ENCODE data around the gene CYP4F22.
A peak's percentile ranks its signal among the peaks of the same experiment; 100 is the strongest.

Gene CYP4F22

DNA sequence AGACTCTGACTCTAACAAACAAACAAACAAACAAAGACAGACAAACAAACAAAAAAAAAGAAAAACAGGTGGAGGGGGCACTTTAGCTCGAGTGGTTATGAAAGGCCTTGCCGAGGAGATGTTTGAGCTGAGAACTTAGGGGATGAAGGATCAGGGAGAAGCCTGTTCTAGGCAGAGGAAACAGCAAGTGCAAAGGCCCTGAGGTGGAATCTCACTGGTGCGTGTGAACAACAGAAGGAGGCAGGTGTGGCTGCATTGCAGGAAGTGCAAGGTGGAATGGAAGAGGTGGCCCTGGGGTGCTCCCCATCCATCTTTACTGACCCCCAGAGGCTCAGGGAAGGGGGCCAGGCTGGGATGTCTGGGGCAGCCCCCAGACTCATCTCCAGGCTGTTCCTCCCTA, 41.9 kb downstream of the CYP4F22 start:
- H3K4me3 ChIP-seq (ENCODE audit: control insufficient read depth, low read depth, low read length) = no peak overlapping the region
- no peak for DNase-seq (ENCODE audit: low read depth)
- TF ChIP-seq, protein P1, sequence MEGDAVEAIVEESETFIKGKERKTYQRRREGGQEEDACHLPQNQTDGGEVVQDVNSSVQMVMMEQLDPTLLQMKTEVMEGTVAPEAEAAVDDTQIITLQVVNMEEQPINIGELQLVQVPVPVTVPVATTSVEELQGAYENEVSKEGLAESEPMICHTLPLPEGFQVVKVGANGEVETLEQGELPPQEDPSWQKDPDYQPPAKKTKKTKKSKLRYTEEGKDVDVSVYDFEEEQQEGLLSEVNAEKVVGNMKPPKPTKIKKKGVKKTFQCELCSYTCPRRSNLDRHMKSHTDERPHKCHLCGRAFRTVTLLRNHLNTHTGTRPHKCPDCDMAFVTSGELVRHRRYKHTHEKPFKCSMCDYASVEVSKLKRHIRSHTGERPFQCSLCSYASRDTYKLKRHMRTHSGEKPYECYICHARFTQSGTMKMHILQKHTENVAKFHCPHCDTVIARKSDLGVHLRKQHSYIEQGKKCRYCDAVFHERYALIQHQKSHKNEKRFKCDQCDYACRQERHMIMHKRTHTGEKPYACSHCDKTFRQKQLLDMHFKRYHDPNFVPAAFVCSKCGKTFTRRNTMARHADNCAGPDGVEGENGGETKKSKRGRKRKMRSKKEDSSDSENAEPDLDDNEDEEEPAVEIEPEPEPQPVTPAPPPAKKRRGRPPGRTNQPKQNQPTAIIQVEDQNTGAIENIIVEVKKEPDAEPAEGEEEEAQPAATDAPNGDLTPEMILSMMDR (IDR thresholded peaks at IDR 0.05; ENCODE audit: control insufficient read depth, insufficient read depth, low read depth, low read length, missing control alignments) = no peak

DNA sequence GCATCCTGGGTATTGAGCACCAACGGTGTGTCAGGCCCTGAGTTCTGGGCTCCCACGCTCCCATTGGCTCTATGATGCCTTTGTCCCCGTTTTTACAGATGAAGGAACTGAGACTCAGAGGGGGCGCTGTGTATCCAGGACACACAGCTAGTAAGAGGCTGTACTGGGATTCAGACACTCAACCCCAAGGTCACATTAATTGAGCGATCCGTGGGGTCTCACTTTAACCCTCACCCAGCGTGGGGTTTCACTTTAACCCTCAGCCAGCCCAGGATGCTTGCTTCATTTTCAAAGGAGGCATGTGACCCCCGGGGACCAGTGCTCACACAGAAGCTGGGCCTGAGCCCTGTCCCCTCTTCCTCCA, 42.6 kb downstream of the CYP4F22 start:
- no peak overlapping the region for H3K4me3 ChIP-seq (ENCODE audit: control insufficient read depth, low read depth, low read length)
- TF ChIP-seq, protein P1 (IDR thresholded peaks at IDR 0.05; ENCODE audit: control insufficient read depth, insufficient read depth, low read depth, low read length, missing control alignments) = no peak
- no peak for DNase-seq (ENCODE audit: low read depth)

DNA sequence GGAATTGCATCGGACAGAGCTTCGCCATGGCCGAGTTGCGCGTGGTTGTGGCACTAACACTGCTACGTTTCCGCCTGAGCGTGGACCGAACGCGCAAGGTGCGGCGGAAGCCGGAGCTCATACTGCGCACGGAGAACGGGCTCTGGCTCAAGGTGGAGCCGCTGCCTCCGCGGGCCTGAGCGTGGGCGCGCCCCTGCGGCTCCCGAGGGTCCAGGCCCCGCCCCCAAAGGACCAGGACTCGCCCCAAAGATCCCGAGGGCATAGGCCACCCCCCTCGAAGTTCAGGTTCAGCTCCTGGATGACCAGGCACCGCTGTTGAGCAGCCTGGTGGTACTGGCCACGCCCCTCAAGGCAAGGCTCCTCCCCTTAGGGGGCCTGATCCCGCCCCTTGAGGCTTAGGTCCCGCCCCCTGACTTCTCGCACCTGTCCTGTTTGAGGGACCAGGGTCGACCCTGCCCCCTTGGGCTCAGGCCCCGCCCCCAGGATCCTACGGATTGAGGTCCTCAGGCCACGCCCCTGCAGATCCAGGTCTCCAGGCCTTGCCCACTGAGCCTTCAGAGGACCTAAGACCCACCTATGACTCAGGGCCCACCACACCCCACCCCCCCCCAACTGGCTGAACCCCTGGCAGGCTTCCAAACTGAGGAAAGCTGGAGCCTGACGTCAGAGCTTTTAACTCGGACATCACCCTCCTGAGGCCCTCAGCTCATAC, 43.1 kb downstream of the CYP4F22 start:
- H3K4me3 ChIP-seq (ENCODE audit: control insufficient read depth, low read depth, low read length) = no peak overlapping the region
- TF ChIP-seq, protein P1 (IDR thresholded peaks at IDR 0.05; ENCODE audit: control insufficient read depth, insufficient read depth, low read depth, low read length, missing control alignments) = no peak
- DNase-seq (ENCODE audit: low read depth) = no peak

DNA sequence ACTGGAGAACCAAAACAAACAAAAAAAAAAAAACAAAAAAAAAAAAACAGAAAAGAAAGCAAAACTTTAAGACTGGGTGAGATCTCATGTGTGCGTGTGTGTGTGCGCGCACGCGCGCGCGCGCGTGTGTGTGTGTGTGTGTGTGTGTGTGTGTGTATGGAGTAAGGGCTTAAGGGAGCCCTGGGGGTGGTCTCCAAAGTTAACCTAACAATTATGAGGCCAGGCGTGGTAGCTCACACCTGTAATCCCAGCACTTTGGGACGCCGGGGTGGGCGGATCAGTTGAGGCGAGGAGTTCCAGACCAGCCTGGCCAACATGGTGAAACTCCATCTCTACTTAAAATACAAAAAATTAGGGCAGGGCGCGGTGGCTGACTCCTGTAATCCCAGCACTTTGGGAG, 46.7 kb downstream of the CYP4F22 start:
- TF ChIP-seq, protein P1 (IDR thresholded peaks at IDR 0.05; ENCODE audit: control insufficient read depth, insufficient read depth, low read depth, low read length, missing control alignments) = no peak
- no peak overlapping the region for H3K4me3 ChIP-seq (ENCODE audit: control insufficient read depth, low read depth, low read length)
- DNase-seq (ENCODE audit: low read depth) = no peak

DNA sequence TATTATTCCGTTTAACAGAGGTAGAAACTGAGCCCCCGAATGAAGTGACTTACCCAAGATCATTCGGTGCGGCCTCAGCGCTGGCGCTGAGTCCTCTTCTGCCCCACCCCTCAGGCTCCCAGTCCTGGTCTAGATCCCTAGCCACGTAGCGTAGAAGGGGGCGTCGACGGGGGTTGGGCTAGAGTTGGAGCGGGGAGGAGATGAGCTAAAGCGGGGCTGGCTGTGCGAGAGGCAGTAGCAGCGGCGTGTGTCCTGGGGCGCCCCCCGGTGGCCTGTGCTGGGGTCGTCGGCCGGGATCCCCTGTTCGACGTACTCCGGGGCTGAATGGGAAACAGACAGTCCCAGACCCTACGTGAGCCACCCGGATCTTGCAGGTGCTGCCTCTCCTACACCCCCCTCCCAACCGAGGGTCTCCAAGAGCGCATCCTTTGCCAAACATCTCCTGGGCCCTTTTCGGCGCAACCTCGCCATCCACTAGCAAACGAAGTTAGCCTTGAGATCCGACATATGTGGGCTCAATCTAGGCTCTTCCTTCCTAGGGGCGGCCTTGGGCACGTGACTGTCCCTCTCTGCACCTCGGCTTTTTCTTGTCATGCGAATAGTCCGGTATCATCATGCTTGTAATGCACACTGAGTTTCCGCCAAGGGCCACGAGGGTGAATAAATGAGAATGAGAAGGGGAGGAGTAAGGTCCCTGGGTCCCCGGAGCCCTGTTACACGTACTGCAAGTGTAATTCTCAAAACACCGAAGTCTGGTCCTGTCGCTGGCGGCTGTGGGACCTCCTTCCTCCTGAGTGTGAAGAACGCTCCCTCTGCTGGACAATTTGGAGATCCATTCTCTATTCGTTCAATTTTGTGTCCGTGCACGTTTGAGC, 47.7 kb downstream of the CYP4F22 start:
- H3K4me3 ChIP-seq (ENCODE audit: control insufficient read depth, low read depth, low read length) = peak overlapping the region; percentile 21
- TF ChIP-seq, protein P1 (IDR thresholded peaks at IDR 0.05; ENCODE audit: control insufficient read depth, insufficient read depth, low read depth, low read length, missing control alignments) = peak; percentile 89
- DNase-seq (ENCODE audit: low read depth) = peak; percentile 60

DNA sequence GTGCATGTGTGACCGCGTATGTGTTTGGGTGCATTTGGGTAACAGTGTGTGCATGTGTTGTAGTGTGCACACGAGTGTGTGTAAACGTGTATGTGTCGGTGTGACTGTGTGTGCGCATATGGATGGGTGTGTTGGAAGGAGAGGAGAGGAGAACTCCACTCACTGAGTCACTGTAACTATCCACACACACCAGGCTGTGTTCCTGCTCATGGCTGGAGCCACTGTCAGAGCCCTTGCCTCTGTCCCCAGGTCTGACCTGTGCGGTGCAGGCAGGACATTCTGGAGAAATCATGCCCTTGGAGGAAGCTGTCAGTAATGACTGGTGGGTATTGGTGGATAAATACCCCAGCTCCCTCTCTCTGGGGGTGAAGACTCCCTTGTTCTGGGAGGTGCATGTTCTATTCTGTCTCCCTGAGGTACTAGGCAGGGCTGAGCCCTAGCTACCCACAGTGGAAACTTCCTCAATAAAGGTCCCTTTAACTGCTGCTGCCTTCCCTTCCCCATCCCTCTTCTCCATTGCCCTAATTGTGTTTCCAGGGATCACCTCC, 48.4 kb downstream of the CYP4F22 start:
- no peak overlapping the region for H3K4me3 ChIP-seq (ENCODE audit: control insufficient read depth, low read depth, low read length)
- TF ChIP-seq, protein P1 (IDR thresholded peaks at IDR 0.05; ENCODE audit: control insufficient read depth, insufficient read depth, low read depth, low read length, missing control alignments) = no peak
- no peak for DNase-seq (ENCODE audit: low read depth)

Measured in AG09309 (cell line).